IMR-90 (cell line): ENCODE results near the gene AGPAT3. TPM values are rescaled to one million over a fixed set of nuclear protein-coding genes. Genes with fewer than 3 reads are reported as not detected.

Experiments
- ATAC-seq: fragments of 200-7000 bp; cut with Tn5 transposase; 2 replicates; pipeline ENCODE4 v1.9.1; 2020; ENCODE audit warnings: low read depth, mild to moderate bottlenecking, moderate library complexity
- BruUV-seq: library from RNA; stranded (reverse); fragments of 400-500 nt; replicated peaks from 2 replicates; lab custom pipeline; 2021; lab: Mats Ljungman, UMichigan
- CTCF ChIA-PET: fragments of 300-600 bp; formaldehyde crosslinking; extraction: SDS; loops from one replicate; lab custom pipeline; 2021; ENCODE audit warnings: antibody characterized with exemption; lab: Yijun Ruan, JAX
- POLR2A ChIA-PET: fragments of 300-600 bp; sonication (Branson Sonifier 250); formaldehyde crosslinking; loops from one replicate; lab custom pipeline; 2022; ENCODE audit warnings: antibody characterized with exemption; ENCODE audit not compliant: unreplicated experiment; lab: Charles Lee
- DNase-seq: peaks from one replicate; pipeline ENCODE4 v3.0.0; 2013
- H2AFZ ChIP-seq: replicated peaks from 2 replicates; pipeline ENCODE3; 2013; ENCODE audit warnings: low read length, mild to moderate bottlenecking; ENCODE audit not compliant: poor library complexity
- H2AK5ac ChIP-seq: 2 replicates; pipeline ENCODE4 v1.6.1; 2013; ENCODE audit warnings: low read depth, low read length, inconsistent platforms
- H2AK9ac ChIP-seq: replicated peaks from 2 replicates; pipeline ENCODE3; 2013; ENCODE audit warnings: mild to moderate bottlenecking, low read depth, low read length, moderate library complexity; ENCODE audit not compliant: poor library complexity
- H2BK120ac ChIP-seq: 2 replicates; pipeline ENCODE4 v1.6.1; 2013; ENCODE audit warnings: low read depth, low read length, inconsistent platforms
- H2BK15ac ChIP-seq: 3 replicates; pipeline ENCODE4 v1.6.1; 2013; ENCODE audit warnings: low read depth, low read length, inconsistent platforms
- H2BK20ac ChIP-seq: 2 replicates; pipeline ENCODE4 v1.6.1; 2013; ENCODE audit warnings: low read depth, mild to moderate bottlenecking, inconsistent platforms, low read length, moderate library complexity
- H2BK5ac ChIP-seq: 2 replicates; pipeline ENCODE4 v1.6.1; 2013; ENCODE audit warnings: mild to moderate bottlenecking, low read depth, low read length, inconsistent platforms; ENCODE audit not compliant: poor library complexity, severe bottlenecking
- H3K14ac ChIP-seq: replicated peaks from 2 replicates; pipeline ENCODE4 v1.6.1; 2013; ENCODE audit warnings: low read depth, low read length, inconsistent platforms
- H3K18ac ChIP-seq: 2 replicates; pipeline ENCODE4 v1.6.1; 2013; ENCODE audit warnings: low read depth, low read length, control low read depth
- H3K23ac ChIP-seq: 2 replicates; pipeline ENCODE4 v1.6.1; 2013; ENCODE audit warnings: low read depth, low read length, inconsistent platforms
- H3K27ac ChIP-seq: 2 replicates; pipeline ENCODE4 v1.5.1; 2013; ENCODE audit warnings: mild to moderate bottlenecking, control low read depth, low read length; ENCODE audit not compliant: insufficient read depth
- H3K27me3 ChIP-seq: 2 replicates; pipeline ENCODE4 v1.6.1; 2013; ENCODE audit warnings: low read length; ENCODE audit not compliant: control insufficient read depth, insufficient read depth
- H3K36me3 ChIP-seq: 2 replicates; pipeline ENCODE4 v1.6.1; 2013; ENCODE audit warnings: low read length, mixed read lengths; ENCODE audit not compliant: control insufficient read depth, insufficient read depth
- H3K4ac ChIP-seq: 2 replicates; pipeline ENCODE4 v1.6.1; 2013; ENCODE audit warnings: low read depth, low read length, inconsistent platforms
- H3K4me1 ChIP-seq: 2 replicates; pipeline ENCODE4 v1.6.1; 2013; ENCODE audit warnings: low read length, mixed read lengths; ENCODE audit not compliant: control insufficient read depth, insufficient read depth
- H3K4me2 ChIP-seq: 2 replicates; pipeline ENCODE4 v1.6.1; 2013; ENCODE audit warnings: low read depth, mild to moderate bottlenecking, control low read depth, low read length, moderate library complexity
- H3K4me3 ChIP-seq: 2 replicates; pipeline ENCODE4 v1.5.1; 2013; ENCODE audit warnings: low read depth, mild to moderate bottlenecking, control low read depth, low read length, moderate library complexity; ENCODE audit not compliant: insufficient read depth
- H3K56ac ChIP-seq: 2 replicates; pipeline ENCODE4 v1.6.1; 2013; ENCODE audit warnings: low read length, inconsistent platforms; ENCODE audit not compliant: insufficient read depth; ENCODE audit errors: extremely low read depth
- H3K79me1 ChIP-seq, 2 experiments: 2 replicates each; pipeline ENCODE4 v1.6.1; 2013; ENCODE audit warnings: low read length in 2 of 2, inconsistent platforms in 1 of 2, low read depth in 1 of 2
- H3K9ac ChIP-seq: 2 replicates; pipeline ENCODE4 v1.6.1; 2013; ENCODE audit warnings: low read depth, low read length, control low read depth
- H3K9me1 ChIP-seq: 2 replicates; pipeline ENCODE4 v1.6.1; 2013; ENCODE audit warnings: low read length, inconsistent platforms; ENCODE audit not compliant: insufficient read depth
- H3K9me3 ChIP-seq: 2 replicates; pipeline ENCODE4 v1.6.1; 2013; ENCODE audit warnings: low read length; ENCODE audit not compliant: control insufficient read depth, insufficient read depth
- H4K20me1 ChIP-seq: 2 replicates; pipeline ENCODE4 v1.6.1; 2013; ENCODE audit warnings: low read length, inconsistent platforms; ENCODE audit not compliant: insufficient read depth
- H4K5ac ChIP-seq: 2 replicates; pipeline ENCODE4 v1.6.1; 2013; ENCODE audit warnings: mild to moderate bottlenecking, low read depth, low read length, control low read depth
- H4K8ac ChIP-seq, 2 experiments: 2 replicates each; pipeline ENCODE4 v1.6.1; 2013; ENCODE audit warnings: low read depth in 2 of 2, low read length in 2 of 2, control low read depth in 1 of 2, inconsistent platforms in 1 of 2
- H4K91ac ChIP-seq: 2 replicates; pipeline ENCODE4 v1.6.1; 2013; ENCODE audit warnings: low read depth, low read length, inconsistent platforms; ENCODE audit not compliant: insufficient read depth
- CHD1 ChIP-seq: IDR thresholded peaks from 2 replicates; pipeline ENCODE4 v1.6.1; 2012; ENCODE audit warnings: low read depth, low read length, improper control_type of control experiment
- RFX5 ChIP-seq: IDR thresholded peaks from 2 replicates; pipeline ENCODE4 v1.8.0; 2012; ENCODE audit warnings: low read depth, mild to moderate bottlenecking, low read length, moderate library complexity
- WGBS, 2 experiments: methylation state at CpG; one replicate each; pipeline versions ENCODE4 v1.1.5 to v1.1.7; 2013; ENCODE audit warnings: missing lambda C conversion rate in 2 of 2; ENCODE audit not compliant: insufficient read length in 1 of 2; ENCODE audit errors: extremely low coverage in 2 of 2; 5-methylcytosine and 5-hydroxymethylcytosine counted together
- dilution Hi-C: fragments of 300-500 bp; cut with HindIII; formaldehyde crosslinking; loops from one replicate; pipeline ENCODE4 v1.14.3; 2018; ENCODE audit warnings: low sequenced_read_pairs; ENCODE audit not compliant: unreplicated experiment
- in situ Hi-C: fragments of 300-500 bp; cut with MboI; formaldehyde crosslinking; loops from 3 replicates; pipeline ENCODE4 v1.14.3; 2019; ENCODE audit warnings: low sequenced_read_pairs, inconsistent platforms, mixed read lengths
- intact Hi-C: fragments of 100-400 bp; cut with micrococcal nuclease; formaldehyde crosslinking; loops from 2 replicates; pipeline ENCODE4 v1.10.0; 2022
- polyA plus RNA-seq, 3 experiments: library from polyadenylated mRNA; depleted of rRNA; stranded (reverse); fragments of >200 nt; gene quantifications; 2 replicates each; pipeline ENCODE4 v1.2.3, GENCODE V29; 2012; ENCODE audit warnings: low replicate concordance in 1 of 3
- total RNA-seq: library from RNA; depleted of rRNA; stranded (reverse); fragments of >200 nt; gene quantifications from 2 replicates; pipeline ENCODE4 v1.2.3, GENCODE V29; 2012

The AGPAT3 gene
- total and polyA plus RNA-seq, 2 of the 4 experiments (the other 2 are of a cell fraction) = 27.1 to 38.7 TPM

GRCh38 chr21:43939443-43940328 lies 74.7 kb downstream of the AGPAT3 start:
- Histone ChIP-seq H3K4me2 (no peak overlapping the region), H2BK120ac (no peak overlapping the region), H2AK9ac (no peak overlapping the region), H4K5ac (no peak overlapping the region), H2BK5ac (no peak overlapping the region), H2BK20ac (no peak overlapping the region), H3K27me3 (no peaks in the 10 kb centered on the region), H3K4me1 (peaks cover 4% of the 10 kb centered on the region; the same call in 1 of the 2 replicates), H2BK15ac (no peak overlapping the region), H3K79me1 (peaks cover 32 to 50% of the 10 kb centered on the region in 2 experiments), H4K20me1 (peaks cover 46% of the 10 kb centered on the region), H2AK5ac (no peak overlapping the region), H3K14ac (no peak overlapping the region), H3K4me3 (no peak overlapping the region), H3K36me3 (peaks cover 3% of the 10 kb centered on the region), H2AFZ (peak overlapping the region; percentile 70), H3K23ac (no peak overlapping the region), H3K27ac (no peak overlapping the region), H4K91ac (no peak overlapping the region), H3K56ac (no peak overlapping the region), H3K4ac (no peak overlapping the region), H3K9ac (no peak overlapping the region), H3K9me3 (no peaks in the 10 kb centered on the region), H3K18ac (no peak overlapping the region), H4K8ac (no peak overlapping the region; a peak in 1 of 4 replicates), H3K9me1 (peaks cover 9% of the 10 kb centered on the region)
- TF ChIP-seq RFX5 = no peak
- TF ChIP-seq CHD1 = no peak
- in situ Hi-C loops = no loop called here
- no peak for DNase-seq
- no peak; the same call in 1 of the 2 replicates for ATAC-seq
- ChIA-PET CTCF (no interaction called here), POLR2A (no interaction called here)
- intact Hi-C loops = no loop called here
- BruUV-seq = no TSS peak
- WGBS, 2 experiments = 93% methylated on average over 11 of the region's 30 CpGs; no CpG with 5 or more reads in 1 of the 2 experiments
- dilution Hi-C loops = no loop called here
